Left colon (tissue), 2 donors: ENCODE data around the gene CD2AP. TPM values are rescaled to one million over a fixed set of nuclear protein-coding genes. Genes with fewer than 3 reads are reported as not detected.

Experiments used
- ATAC-seq: fragments of 200-7000 bp; cut with Tn5 transposase; one replicate; pipeline ENCODE4 v1.9.1; 2020; ENCODE audit warnings: mild to moderate bottlenecking, moderate library complexity
- DNase-seq, 2 donors: peaks; one replicate each; pipeline ENCODE4 v3.0.0-alpha.2; 2020
- intact Hi-C, 2 donors: fragments of 100-400 bp; cut with DNase I in 1 of 2; cut with micrococcal nuclease in 1 of 2; formaldehyde crosslinking; loops; one replicate each; pipeline versions ENCODE4 v1.11.2 to v1.14.0; 2022; cut with DNase I, micrococcal nuclease
- total RNA-seq, 2 donors: library from RNA; stranded (reverse); fragmentation: NEBNext Ultra II Directional; extraction: Animal tissue kit (Norgen Biotek cat#: 25700); gene quantifications; one replicate each; pipeline ENCODE4 v1.2.1, GENCODE V29; 2021
- donor health status: DM: no; HTN: no; CAD: no.
- donor health status: DM: yes; HTN: yes; CAD: no.

CD2AP gene
- total RNA-seq, 2 donors from 2014 or later = 103 to 111 TPM

- no peak for DNase-seq
- peak; percentile 47 for ATAC-seq
- intact Hi-C loops = no loop called here
Observed at GRCh38 chr6:47485491-47486135, 8.0 kb downstream of the CD2AP start.

- intact Hi-C loops = no loop called here
- DNase-seq = no peak
- ATAC-seq = no peak
Observed at GRCh38 chr6:47489995-47490394, 12.4 kb downstream of the CD2AP start.

GRCh38 chr6:47490676-47491075 lies 13.1 kb downstream of the CD2AP start:
- ATAC-seq = no peak
- intact Hi-C loops = no loop called here
- DNase-seq = no peak

GRCh38 chr6:47492355-47492754 lies 14.8 kb downstream of the CD2AP start:
- no peak for DNase-seq
- ATAC-seq = peak; percentile 33
- intact Hi-C loops = no loop called here

GRCh38 chr6:47495207-47495606 lies 17.6 kb downstream of the CD2AP start:
- intact Hi-C loops = no loop called here
- DNase-seq (no peak), ATAC-seq (no peak)

- intact Hi-C loops = no loop called here
- ATAC-seq (no peak), DNase-seq (no peak)
Observed at GRCh38 chr6:47495954-47496545, 18.5 kb downstream of the CD2AP start.

- intact Hi-C loops = no loop called here
- ATAC-seq (no peak), DNase-seq (no peak)
Observed at GRCh38 chr6:47496935-47497579, 19.5 kb downstream of the CD2AP start.

GRCh38 chr6:47502920-47503319 lies 25.3 kb downstream of the CD2AP start:
- ATAC-seq (no peak), DNase-seq (no peak)
- intact Hi-C loops = no loop called here

GRCh38 chr6:47509937-47510336 lies 32.3 kb downstream of the CD2AP start:
- DNase-seq (no peak), ATAC-seq (peak; percentile 68)
- intact Hi-C loops = no loop called here

GRCh38 chr6:47512872-47513271 lies 35.3 kb downstream of the CD2AP start:
- intact Hi-C loops = no loop called here
- no peak for DNase-seq
- ATAC-seq = no peak

GRCh38 chr6:47519279-47519678 lies 41.7 kb downstream of the CD2AP start:
- ATAC-seq = peak; percentile 86
- intact Hi-C loops = no loop called here
- peak; percentile 30 to 67 for DNase-seq

- ATAC-seq = peak; percentile 89
- peak; percentile 66 to 84 for DNase-seq
- intact Hi-C loops = no loop called here
Observed at GRCh38 chr6:47520282-47520681, 42.7 kb downstream of the CD2AP start.

- intact Hi-C loops = no loop called here
- ATAC-seq = no peak
- DNase-seq = no peak
Observed at GRCh38 chr6:47521961-47522360, 44.4 kb downstream of the CD2AP start.

- intact Hi-C loops = no loop called here
- ATAC-seq (no peak), DNase-seq (no peak)
Observed at GRCh38 chr6:47524136-47524845, 46.7 kb downstream of the CD2AP start.

GRCh38 chr6:47525330-47526057 lies 47.9 kb downstream of the CD2AP start:
- DNase-seq = no peak
- ATAC-seq = peak; percentile 77
- intact Hi-C loops = no loop called here

- intact Hi-C loops = no loop called here
- no peak for ATAC-seq
- DNase-seq = no peak
Observed at GRCh38 chr6:47527274-47527673, 49.7 kb downstream of the CD2AP start.

GRCh38 chr6:47529734-47530133 lies 52.1 kb downstream of the CD2AP start:
- ATAC-seq (no peak), DNase-seq (no peak)
- intact Hi-C loops = no loop called here

GRCh38 chr6:47532981-47533585 lies 55.5 kb downstream of the CD2AP start:
- no peak for ATAC-seq
- intact Hi-C loops = no loop called here

GRCh38 chr6:47534063-47534462 lies 56.5 kb downstream of the CD2AP start:
- ATAC-seq = peak; percentile 31

More at GRCh38 chr6:47532981-47533585, 55.5 kb downstream of the CD2AP start:
- DNase-seq = no peak

More at GRCh38 chr6:47534063-47534462, 56.5 kb downstream of the CD2AP start:
- no peak for DNase-seq
- intact Hi-C loops = no loop called here
